Hepatocyte (in vitro differentiated cells): ENCODE results near the gene PSMB7. TPM values are rescaled to one million over a fixed set of nuclear protein-coding genes. Genes with fewer than 3 reads are reported as not detected.

Source experiments
- DNase-seq: peaks from one replicate; pipeline ENCODE4 v3.0.0-alpha.2; 2016; ENCODE audit warnings: low spot score
- H2AFZ ChIP-seq: fragments of 200-600 bp; sonication (generic); 2 replicates; pipeline ENCODE4 v1.6.0; 2016; ENCODE audit warnings: antibody characterized with exemption, mild to moderate bottlenecking
- H3K27ac ChIP-seq: fragments of 200-600 bp; sonication (generic); 2 replicates; pipeline ENCODE4 v1.5.1; 2016; ENCODE audit warnings: mild to moderate bottlenecking
- H3K27me3 ChIP-seq: fragments of 200-600 bp; sonication (generic); 2 replicates; pipeline ENCODE4 v1.6.1; 2016
- H3K36me3 ChIP-seq: fragments of 200-600 bp; sonication (generic); replicated peaks from 2 replicates; pipeline ENCODE4 v1.5.1; 2016; ENCODE audit warnings: low read depth; ENCODE audit not compliant: insufficient read depth
- H3K4me1 ChIP-seq: fragments of 200-600 bp; sonication (generic); 2 replicates; pipeline ENCODE4 v1.5.1; 2016; ENCODE audit warnings: mild to moderate bottlenecking, moderate library complexity; ENCODE audit not compliant: insufficient read depth
- H3K4me2 ChIP-seq: fragments of 200-600 bp; sonication (generic); 2 replicates; pipeline ENCODE4 v1.6.0; 2016
- H3K4me3 ChIP-seq: fragments of 200-600 bp; sonication (generic); 2 replicates; pipeline ENCODE4 v1.5.1; 2016; ENCODE audit warnings: mild to moderate bottlenecking
- H3K79me2 ChIP-seq: fragments of 200-600 bp; sonication (generic); 2 replicates; pipeline ENCODE4 v1.6.0; 2017; ENCODE audit warnings: mild to moderate bottlenecking
- H3K9me2 ChIP-seq: fragments of 200-600 bp; sonication (generic); replicated peaks from 2 replicates; pipeline ENCODE4 v1.6.0; 2017; ENCODE audit warnings: mild to moderate bottlenecking; ENCODE audit not compliant: insufficient read depth
- H3K9me3 ChIP-seq: fragments of 200-600 bp; sonication (generic); 2 replicates; pipeline ENCODE4 v1.5.1; 2016; ENCODE audit warnings: low read depth, mild to moderate bottlenecking
- H4K20me1 ChIP-seq: fragments of 200-600 bp; sonication (generic); 2 replicates; pipeline ENCODE4 v1.6.0; 2016; ENCODE audit warnings: mild to moderate bottlenecking; ENCODE audit not compliant: insufficient read depth, poor library complexity, severe bottlenecking
- EZH2 ChIP-seq: fragments of 200-600 bp; sonication (generic); IDR thresholded peaks from 2 replicates; pipeline ENCODE4 v1.6.1; 2016; ENCODE audit warnings: antibody characterized with exemption, mild to moderate bottlenecking, borderline replicate concordance
- EZH2phosphoT487 ChIP-seq: fragments of 200-600 bp; sonication (generic); IDR thresholded peaks from one replicate; pipeline ENCODE4 v1.6.1; 2018; ENCODE audit warnings: antibody characterized with exemption, mild to moderate bottlenecking, low read depth, moderate library complexity; ENCODE audit not compliant: unreplicated experiment, severe bottlenecking
- WGBS: methylation state at CpG from one replicate; pipeline ENCODE4 v1.1.6; 2016; ENCODE audit warnings: low lambda C conversion rate; ENCODE audit errors: missing lambda C conversion rate; 5-methylcytosine and 5-hydroxymethylcytosine counted together
- polyA plus RNA-seq: library from polyadenylated mRNA; unstranded; fragments of >200 nt; fragmentation: Nextera tagmentation; extraction: Ambion mirVana; gene quantifications from 2 replicates; pipeline ENCODE4 v1.2.1, GENCODE V29; 2016
- total RNA-seq: library from RNA; depleted of rRNA; stranded (reverse); fragments of >200 nt; gene quantifications from 2 replicates; pipeline ENCODE4 v1.2.3, GENCODE V29; 2014
- TF ChIP-seq, protein P1 (sequence below): fragments of 200-600 bp; sonication (generic); IDR thresholded peaks from 2 replicates; pipeline ENCODE4 v1.5.1; 2016; ENCODE audit warnings: antibody characterized with exemption, mild to moderate bottlenecking; ENCODE audit not compliant: poor library complexity

The PSMB7 gene
- total and polyA plus RNA-seq, 2 experiments from 2014 or later, result 189 to 197 TPM

DNA sequence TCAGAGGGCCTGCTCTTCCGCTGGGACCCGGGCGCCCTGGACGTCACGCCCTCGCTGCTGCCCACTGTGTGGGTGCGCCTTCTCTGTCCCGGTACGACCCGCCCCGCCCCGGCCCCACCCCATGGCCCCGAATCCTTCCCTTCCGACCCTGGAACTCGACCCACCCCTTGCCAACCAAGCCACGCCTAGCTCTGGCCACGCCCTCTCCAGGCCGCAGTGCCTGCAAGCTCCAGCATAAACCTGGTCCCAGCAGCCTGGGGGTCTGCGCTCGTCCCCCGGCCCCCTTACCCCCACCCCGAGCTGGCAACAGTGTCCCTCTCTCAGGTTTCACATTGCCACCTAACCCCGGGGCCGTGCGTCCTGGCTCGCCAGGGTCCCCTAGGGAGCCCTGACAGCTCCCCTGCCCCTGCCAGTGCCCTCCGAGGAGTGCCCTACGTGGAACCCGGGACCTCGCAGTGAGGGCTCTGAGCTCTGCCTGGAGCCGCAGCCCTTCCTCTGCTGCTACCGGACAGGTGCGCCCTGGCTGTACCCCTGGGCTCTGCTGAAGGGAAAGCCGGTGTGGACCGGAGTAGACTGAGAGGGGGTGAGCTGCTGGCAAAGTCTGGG, 38.4 kb upstream of the PSMB7 start:
- H3K36me3 ChIP-seq, result no peaks in the 10 kb centered on the region
- H4K20me1 ChIP-seq, result no peaks in the 10 kb centered on the region
- 57% methylated on average over 23 of the region's 35 CpGs for WGBS
- H2AFZ ChIP-seq, result no peak overlapping the region
- no peaks in the 10 kb centered on the region for H3K9me3 ChIP-seq
- H3K9me2 ChIP-seq, result no peaks in the 10 kb centered on the region
- H3K79me2 ChIP-seq, result no peaks in the 10 kb centered on the region
- no peak overlapping the region for H3K4me3 ChIP-seq
- DNase-seq, result no peak
- no peak overlapping the region for H3K27ac ChIP-seq
- peaks cover 28% of the 10 kb centered on the region for H3K27me3 ChIP-seq
- H3K4me2 ChIP-seq, result peak overlapping the region; percentile 77
- TF ChIP-seq, protein P1, sequence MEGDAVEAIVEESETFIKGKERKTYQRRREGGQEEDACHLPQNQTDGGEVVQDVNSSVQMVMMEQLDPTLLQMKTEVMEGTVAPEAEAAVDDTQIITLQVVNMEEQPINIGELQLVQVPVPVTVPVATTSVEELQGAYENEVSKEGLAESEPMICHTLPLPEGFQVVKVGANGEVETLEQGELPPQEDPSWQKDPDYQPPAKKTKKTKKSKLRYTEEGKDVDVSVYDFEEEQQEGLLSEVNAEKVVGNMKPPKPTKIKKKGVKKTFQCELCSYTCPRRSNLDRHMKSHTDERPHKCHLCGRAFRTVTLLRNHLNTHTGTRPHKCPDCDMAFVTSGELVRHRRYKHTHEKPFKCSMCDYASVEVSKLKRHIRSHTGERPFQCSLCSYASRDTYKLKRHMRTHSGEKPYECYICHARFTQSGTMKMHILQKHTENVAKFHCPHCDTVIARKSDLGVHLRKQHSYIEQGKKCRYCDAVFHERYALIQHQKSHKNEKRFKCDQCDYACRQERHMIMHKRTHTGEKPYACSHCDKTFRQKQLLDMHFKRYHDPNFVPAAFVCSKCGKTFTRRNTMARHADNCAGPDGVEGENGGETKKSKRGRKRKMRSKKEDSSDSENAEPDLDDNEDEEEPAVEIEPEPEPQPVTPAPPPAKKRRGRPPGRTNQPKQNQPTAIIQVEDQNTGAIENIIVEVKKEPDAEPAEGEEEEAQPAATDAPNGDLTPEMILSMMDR, result no peak
- TF ChIP-seq EZH2phosphoT487, result no peak
- no peak for TF ChIP-seq EZH2
- peaks cover 8% of the 10 kb centered on the region for H3K4me1 ChIP-seq

DNA sequence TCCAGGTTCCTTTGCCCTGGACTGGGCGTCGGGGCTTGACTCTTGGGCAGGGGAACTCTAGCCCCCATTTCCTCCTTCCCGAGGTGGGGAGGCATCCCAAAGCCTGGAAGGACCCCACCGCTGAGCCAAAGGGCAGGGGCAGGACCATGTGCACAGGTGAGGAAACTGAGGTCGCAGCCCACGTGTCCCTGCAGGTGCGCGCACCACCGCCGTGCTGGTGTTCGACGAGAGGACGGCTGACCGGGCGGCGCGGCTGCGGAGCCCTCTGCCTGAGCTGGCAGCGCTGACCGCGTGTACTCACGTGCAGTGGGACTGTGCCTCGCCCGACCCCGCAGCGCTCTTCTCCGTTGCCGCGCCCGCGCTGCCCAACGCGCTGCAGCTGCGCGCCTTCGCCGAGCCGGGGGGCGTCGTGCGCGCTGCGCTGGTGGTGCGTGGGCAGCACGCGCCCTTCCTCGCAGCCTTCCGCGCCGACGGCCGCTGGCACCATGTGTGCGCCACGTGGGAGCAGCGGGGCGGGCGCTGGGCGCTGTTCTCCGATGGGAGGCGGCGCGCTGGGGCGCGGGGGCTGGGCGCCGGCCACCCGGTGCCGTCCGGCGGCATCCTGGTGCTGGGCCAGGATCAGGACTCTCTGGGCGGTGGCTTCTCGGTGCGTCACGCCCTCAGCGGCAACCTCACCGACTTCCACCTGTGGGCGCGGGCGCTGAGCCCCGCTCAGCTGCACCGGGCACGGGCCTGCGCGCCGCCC, 37.8 kb upstream of the PSMB7 start:
- no peaks in the 10 kb centered on the region for H3K9me3 ChIP-seq
- H3K27me3 ChIP-seq, result peaks cover 28% of the 10 kb centered on the region
- H3K27ac ChIP-seq, result no peak overlapping the region
- H3K36me3 ChIP-seq, result no peaks in the 10 kb centered on the region
- H4K20me1 ChIP-seq, result no peaks in the 10 kb centered on the region
- no peak overlapping the region for H2AFZ ChIP-seq
- no peaks in the 10 kb centered on the region for H3K79me2 ChIP-seq
- peaks cover 8% of the 10 kb centered on the region for H3K4me1 ChIP-seq
- DNase-seq, result no peak
- no peak for TF ChIP-seq EZH2
- TF ChIP-seq EZH2phosphoT487, result no peak
- TF ChIP-seq, protein P1, result no peak
- peak overlapping the region; percentile 77 for H3K4me2 ChIP-seq
- no peaks in the 10 kb centered on the region for H3K9me2 ChIP-seq
- WGBS, result 78% methylated on average over 54 of the region's 85 CpGs
- no peak overlapping the region for H3K4me3 ChIP-seq

DNA sequence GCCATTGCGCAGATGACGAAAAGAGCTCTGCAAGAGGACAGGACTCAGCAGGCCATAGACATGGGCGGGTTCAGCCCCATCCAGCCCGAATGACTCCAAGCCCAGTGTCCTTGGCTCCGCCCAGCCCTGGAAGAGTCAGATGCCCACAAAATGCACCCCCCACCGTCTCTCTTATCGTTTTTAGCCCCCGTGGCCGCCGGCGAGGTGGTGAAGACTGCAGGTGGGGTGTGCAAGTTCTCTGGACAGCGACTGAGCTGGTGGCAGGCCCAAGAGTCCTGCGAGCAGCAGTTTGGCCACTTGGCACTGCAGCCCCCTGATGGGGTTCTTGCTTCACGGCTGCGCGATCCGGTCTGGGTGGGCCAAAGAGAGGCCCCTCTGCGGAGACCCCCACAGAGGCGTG, 37.1 kb upstream of the PSMB7 start:
- Histone ChIP-seq H3K9me2 (no peaks in the 10 kb centered on the region), H3K27me3 (peaks cover 28% of the 10 kb centered on the region)

More for the DNA sequence above, 37.1 kb upstream of the PSMB7 start:
- no peaks in the 10 kb centered on the region for H3K9me3 ChIP-seq
- H3K27ac ChIP-seq, result no peak overlapping the region
- H3K79me2 ChIP-seq, result no peaks in the 10 kb centered on the region
- peaks cover 8% of the 10 kb centered on the region for H3K4me1 ChIP-seq
- no peaks in the 10 kb centered on the region for H4K20me1 ChIP-seq
- 91% methylated on average over 19 of the region's 19 CpGs for WGBS
- no peaks in the 10 kb centered on the region for H3K36me3 ChIP-seq
- no peak overlapping the region for H2AFZ ChIP-seq
- TF ChIP-seq, protein P1, result no peak
- TF ChIP-seq EZH2, result no peak
- TF ChIP-seq EZH2phosphoT487, result no peak
- DNase-seq, result no peak
- H3K4me3 ChIP-seq, result no peak overlapping the region
- no peak overlapping the region for H3K4me2 ChIP-seq
